ENCODE measurements around the gene GCFC2.
"Not testable (repeated sequence)": the region's sequence is repeated elsewhere in the genome, so short reads cannot be mapped to it uniquely, and the experiment has no call there.

The GCFC2 gene

GRCh38 chr2:75676464-75676863 is 34.3 kb downstream of the GCFC2 start:
- no peak for DNase-seq

- no peak for DNase-seq
These were observed 34.8 kb downstream of the GCFC2 start for GRCh38 chr2:75675908-75676307.

GRCh38 chr2:75675423-75675822 is 35.3 kb downstream of the GCFC2 start:
- DNase-seq = not testable (repeated sequence)

GRCh38 chr2:75667884-75668283 is 42.8 kb downstream of the GCFC2 start:
- DNase-seq = no peak

- no peak for DNase-seq
These were observed 43.8 kb downstream of the GCFC2 start for GRCh38 chr2:75666911-75667310.

- no peak for DNase-seq
These were observed 52.9 kb downstream of the GCFC2 start for GRCh38 chr2:75657798-75658197.

- DNase-seq = no peak
These were observed 54.2 kb downstream of the GCFC2 start for GRCh38 chr2:75656563-75656962.

- no peak for DNase-seq
These were observed 54.9 kb downstream of the GCFC2 start for GRCh38 chr2:75655861-75656260.

GRCh38 chr2:75654012-75654411 is 56.7 kb downstream of the GCFC2 start:
- DNase-seq = no peak

GRCh38 chr2:75647771-75648170 is 62.9 kb downstream of the GCFC2 start:
- no peak for DNase-seq

- peak; percentile 62 for DNase-seq
These were observed 63.9 kb downstream of the GCFC2 start, which contains the start of gene MRPL19 for GRCh38 chr2:75646583-75647425. Gene MRPL19, plus strand, starts transcription at chr2:75646783. Its CDS starts 25 bp downstream, at chr2:75646808.

GRCh38 chr2:75646090-75646582 is 64.6 kb downstream of the GCFC2 start:
- DNase-seq = no peak

- DNase-seq = no peak
These were observed 65.1 kb downstream of the GCFC2 start for GRCh38 chr2:75645643-75646042.

- no peak for DNase-seq
These were observed 66.7 kb downstream of the GCFC2 start for GRCh38 chr2:75643980-75644379.

GRCh38 chr2:75641587-75641986 is 69.1 kb downstream of the GCFC2 start:
- no peak for DNase-seq

GRCh38 chr2:75640621-75641121 is 70.0 kb downstream of the GCFC2 start:
- DNase-seq = peak; percentile 25

GRCh38 chr2:75637568-75637967 is 73.1 kb downstream of the GCFC2 start:
- DNase-seq = no peak

- DNase-seq = no peak
These were observed 75.8 kb downstream of the GCFC2 start for GRCh38 chr2:75634945-75635344.

- no peak for DNase-seq
These were observed 77.1 kb downstream of the GCFC2 start for GRCh38 chr2:75633620-75634019.

GRCh38 chr2:75632813-75633212 is 77.9 kb downstream of the GCFC2 start:
- DNase-seq = no peak

- DNase-seq = no peak
These were observed 78.5 kb downstream of the GCFC2 start for GRCh38 chr2:75632091-75632701.

- DNase-seq = peak; percentile 17
These were observed 82.7 kb downstream of the GCFC2 start for GRCh38 chr2:75627902-75628504.

GRCh38 chr2:75622929-75623328 is 87.8 kb downstream of the GCFC2 start:
- no peak for DNase-seq

- no peak for DNase-seq
These were observed 88.2 kb downstream of the GCFC2 start for GRCh38 chr2:75622500-75622899.
